ENCODE results near the gene PCDHAC2. TPM values are rescaled to one million over a fixed set of nuclear protein-coding genes. Genes with fewer than 3 reads are reported as not detected.

PCDHAC2 gene
- total and polyA plus RNA-seq, 2 of the 4 experiments (the other 2 are of a cell fraction), result not detected

Small RNA genes lying within 50 kb of the gene (microRNA-seq; reads per million reads assigned to microRNA genes)
- gene AC010223.1 (ENCODE audit: insufficient read depth, insufficient read length), result not detected

Small RNA genes lying within 50 kb of the gene (small RNA-seq; reads per million reads assigned to genes)
- gene AC010223.1, result 0 reads per million in 5 experiments

Other genes with a start within 250 kb of the PCDHAC2 start
- gene PCDHA1, start 180.3 kb upstream of the PCDHAC2 start, total RNA-seq (2012; rRNA removed), result under 0.01 TPM in 1 of 2 replicates, not detected in the other
- 0.05 and 0.07 TPM in 2 replicates for gene PCDHA1, start 180.3 kb upstream of the PCDHAC2 start, polyA plus RNA-seq (2012; rRNA removed)
- gene PCDHA2, start 171.6 kb upstream of the PCDHAC2 start, total RNA-seq (2012; rRNA removed), result not detected in 2 replicates
- not detected in 2 replicates for gene PCDHA2, start 171.6 kb upstream of the PCDHAC2 start, polyA plus RNA-seq (2012; rRNA removed)
- gene PCDHA3, start 165.4 kb upstream of the PCDHAC2 start, total RNA-seq (2012; rRNA removed), result under 0.01 TPM in 2 replicates
- gene PCDHA3, start 165.4 kb upstream of the PCDHAC2 start, polyA plus RNA-seq (2012; rRNA removed), result 0.03 and 0.06 TPM in 2 replicates
- under 0.01 and 0.28 TPM in 2 replicates for gene PCDHA4, start 159.4 kb upstream of the PCDHAC2 start, total RNA-seq (2012; rRNA removed)
- 0.02 TPM in 1 of 2 replicates, not detected in the other for gene PCDHA4, start 159.4 kb upstream of the PCDHAC2 start, polyA plus RNA-seq (2012; rRNA removed)
- gene PCDHA5, start 144.9 kb upstream of the PCDHAC2 start, total RNA-seq (2012; rRNA removed), result not detected in 2 replicates
- gene PCDHA5, start 144.9 kb upstream of the PCDHAC2 start, polyA plus RNA-seq (2012; rRNA removed), result not detected in 2 replicates
- gene PCDHA6, start 138.5 kb upstream of the PCDHAC2 start, total RNA-seq (2012; rRNA removed), result under 0.01 TPM in 1 of 2 replicates, not detected in the other
- gene PCDHA6, start 138.5 kb upstream of the PCDHAC2 start, polyA plus RNA-seq (2012; rRNA removed), result 0.03 TPM in 1 of 2 replicates, not detected in the other
- gene PCDHA7, start 132.2 kb upstream of the PCDHAC2 start, total RNA-seq (2012; rRNA removed), result under 0.01 and 0.18 TPM in 2 replicates
- gene PCDHA7, start 132.2 kb upstream of the PCDHAC2 start, polyA plus RNA-seq (2012; rRNA removed), result 0.10 and 0.16 TPM in 2 replicates
- under 0.01 TPM in 1 of 2 replicates, not detected in the other for gene PCDHA8, start 125.3 kb upstream of the PCDHAC2 start, total RNA-seq (2012; rRNA removed)
- gene PCDHA8, start 125.3 kb upstream of the PCDHAC2 start, polyA plus RNA-seq (2012; rRNA removed), result 0.02 TPM in 1 of 2 replicates, not detected in the other
- gene PCDHA9, start 118.1 kb upstream of the PCDHAC2 start, total RNA-seq (2012; rRNA removed), result under 0.01 TPM in 2 replicates
- gene PCDHA9, start 118.1 kb upstream of the PCDHAC2 start, polyA plus RNA-seq (2012; rRNA removed), result not detected in 2 replicates
- under 0.01 TPM in 2 replicates for gene PCDHA10, start 110.6 kb upstream of the PCDHAC2 start, total RNA-seq (2012; rRNA removed)
- 0.02 TPM in 1 of 2 replicates, not detected in the other for gene PCDHA10, start 110.6 kb upstream of the PCDHAC2 start, polyA plus RNA-seq (2012; rRNA removed)
- under 0.01 TPM in 1 of 2 replicates, not detected in the other for gene PCDHA11, start 97.5 kb upstream of the PCDHAC2 start, total RNA-seq (2012; rRNA removed)
- not detected in 2 replicates for gene PCDHA11, start 97.5 kb upstream of the PCDHAC2 start, polyA plus RNA-seq (2012; rRNA removed)
- gene PCDHA12, start 91.2 kb upstream of the PCDHAC2 start, total RNA-seq (2012; rRNA removed), result not detected in 2 replicates
- 0.03 TPM in 1 of 2 replicates, not detected in the other for gene PCDHA12, start 91.2 kb upstream of the PCDHAC2 start, polyA plus RNA-seq (2012; rRNA removed)
- gene PCDHA13, start 84.4 kb upstream of the PCDHAC2 start, total RNA-seq (2012; rRNA removed), result not detected in 2 replicates
- gene PCDHA13, start 84.4 kb upstream of the PCDHAC2 start, polyA plus RNA-seq (2012; rRNA removed), result not detected in 2 replicates
- under 0.01 TPM in 1 of 2 replicates, not detected in the other for gene PCDHAC1, start 40.2 kb upstream of the PCDHAC2 start, total RNA-seq (2012; rRNA removed)
- gene PCDHAC1, start 40.2 kb upstream of the PCDHAC2 start, polyA plus RNA-seq (2012; rRNA removed), result not detected in 2 replicates
- gene PCDHB1, start 84.9 kb downstream of the PCDHAC2 start, total RNA-seq (2012; rRNA removed), result not detected in 2 replicates
- gene PCDHB1, start 84.9 kb downstream of the PCDHAC2 start, polyA plus RNA-seq (2012; rRNA removed), result not detected in 2 replicates
- gene PCDHB2, start 128.1 kb downstream of the PCDHAC2 start, total RNA-seq (2012; rRNA removed), result 0.36 and 0.56 TPM in 2 replicates
- 0.46 and 0.65 TPM in 2 replicates for gene PCDHB2, start 128.1 kb downstream of the PCDHAC2 start, polyA plus RNA-seq (2012; rRNA removed)
- gene PCDHB3, start 134.0 kb downstream of the PCDHAC2 start, total RNA-seq (2012; rRNA removed), result under 0.01 and 0.18 TPM in 2 replicates
- 0.10 and 0.12 TPM in 2 replicates for gene PCDHB3, start 134.0 kb downstream of the PCDHAC2 start, polyA plus RNA-seq (2012; rRNA removed)
- gene PCDHB4, start 155.3 kb downstream of the PCDHAC2 start, total RNA-seq (2012; rRNA removed), result under 0.01 TPM in 1 of 2 replicates, not detected in the other
- gene PCDHB4, start 155.3 kb downstream of the PCDHAC2 start, polyA plus RNA-seq (2012; rRNA removed), result 0.03 and 0.06 TPM in 2 replicates
- 0.18 and 0.28 TPM in 2 replicates for gene PCDHB5, start 168.7 kb downstream of the PCDHAC2 start, total RNA-seq (2012; rRNA removed)
- 0.32 TPM in 2 replicates for gene PCDHB5, start 168.7 kb downstream of the PCDHAC2 start, polyA plus RNA-seq (2012; rRNA removed)
- gene PCDHB6, start 183.6 kb downstream of the PCDHAC2 start, total RNA-seq (2012; rRNA removed), result under 0.01 TPM in 1 of 2 replicates, not detected in the other
- 0.07 and 0.11 TPM in 2 replicates for gene PCDHB6, start 183.6 kb downstream of the PCDHAC2 start, polyA plus RNA-seq (2012; rRNA removed)
- 0.18 and 0.28 TPM in 2 replicates for gene PCDHB7, start 206.2 kb downstream of the PCDHAC2 start, total RNA-seq (2012; rRNA removed)
- gene PCDHB7, start 206.2 kb downstream of the PCDHAC2 start, polyA plus RNA-seq (2012; rRNA removed), result 0.27 and 0.38 TPM in 2 replicates
- gene PCDHB8, start 211.3 kb downstream of the PCDHAC2 start, total RNA-seq (2012; rRNA removed), result 0.18 and 0.28 TPM in 2 replicates
- 0.03 and 0.07 TPM in 2 replicates for gene PCDHB8, start 211.3 kb downstream of the PCDHAC2 start, polyA plus RNA-seq (2012; rRNA removed)
- gene PCDHB16, start 215.9 kb downstream of the PCDHAC2 start, total RNA-seq (2012; rRNA removed), result 0.18 and 0.56 TPM in 2 replicates
- 0.36 and 0.93 TPM in 2 replicates for gene PCDHB16, start 215.9 kb downstream of the PCDHAC2 start, polyA plus RNA-seq (2012; rRNA removed)
- gene PCDHB9, start 220.7 kb downstream of the PCDHAC2 start, total RNA-seq (2012; rRNA removed), result under 0.01 and 0.18 TPM in 2 replicates
- 0.10 and 0.24 TPM in 2 replicates for gene PCDHB9, start 220.7 kb downstream of the PCDHAC2 start, polyA plus RNA-seq (2012; rRNA removed)
- gene PCDHB10, start 225.9 kb downstream of the PCDHAC2 start, total RNA-seq (2012; rRNA removed), result under 0.01 and 0.18 TPM in 2 replicates
- 0.19 and 0.22 TPM in 2 replicates for gene PCDHB10, start 225.9 kb downstream of the PCDHAC2 start, polyA plus RNA-seq (2012; rRNA removed)
- under 0.01 TPM in 2 replicates for gene PCDHB11, start 233.2 kb downstream of the PCDHAC2 start, total RNA-seq (2012; rRNA removed)
- 0.05 TPM in 1 of 2 replicates, not detected in the other for gene PCDHB11, start 233.2 kb downstream of the PCDHAC2 start, polyA plus RNA-seq (2012; rRNA removed)
- gene PCDHB12, start 242.2 kb downstream of the PCDHAC2 start, total RNA-seq (2012; rRNA removed), result under 0.01 and 0.18 TPM in 2 replicates
- 0.09 and 0.13 TPM in 2 replicates for gene PCDHB12, start 242.2 kb downstream of the PCDHAC2 start, polyA plus RNA-seq (2012; rRNA removed)
- gene PCDHB13, start 247.4 kb downstream of the PCDHAC2 start, total RNA-seq (2012; rRNA removed), result 0.18 and 0.28 TPM in 2 replicates
- gene PCDHB13, start 247.4 kb downstream of the PCDHAC2 start, polyA plus RNA-seq (2012; rRNA removed), result 0.26 and 0.27 TPM in 2 replicates

Data from IMR-90 (cell line).